GM12872 (cell line): Measurements from ENCODE around the gene ABHD17A.

Experiments used
- TF ChIP-seq, protein P1 (sequence below): IDR thresholded peaks from 3 replicates; pipeline ENCODE4 v1.5.1; 2011; ENCODE audit warnings: low read depth, mild to moderate bottlenecking, low read length, moderate library complexity; ENCODE audit not compliant: insufficient read depth

The ABHD17A gene

DNA sequence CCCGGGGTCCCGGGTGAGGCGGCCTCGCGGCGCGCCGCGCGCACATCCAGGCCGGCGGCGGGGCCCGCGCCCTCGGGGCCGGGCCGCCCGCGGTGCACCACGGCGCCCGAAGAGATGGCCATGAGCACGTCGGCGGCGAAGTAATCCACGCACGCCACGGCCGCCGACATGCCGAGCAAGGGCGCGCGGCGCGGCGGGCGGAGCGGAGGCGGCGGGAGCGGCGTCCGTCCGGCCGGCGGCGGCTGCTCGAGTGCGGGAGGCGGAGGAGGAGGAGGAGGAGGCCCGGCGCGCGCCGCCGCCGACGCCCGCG lies 22.0 kb downstream of the ABHD17A start, which contains the start of gene KLF16:
Gene KLF16 (minus strand): TSS at position 252 of the 310 bp plus-strand sequence. CDS start 82 bp downstream, at position 170.
- TF ChIP-seq, protein P1, sequence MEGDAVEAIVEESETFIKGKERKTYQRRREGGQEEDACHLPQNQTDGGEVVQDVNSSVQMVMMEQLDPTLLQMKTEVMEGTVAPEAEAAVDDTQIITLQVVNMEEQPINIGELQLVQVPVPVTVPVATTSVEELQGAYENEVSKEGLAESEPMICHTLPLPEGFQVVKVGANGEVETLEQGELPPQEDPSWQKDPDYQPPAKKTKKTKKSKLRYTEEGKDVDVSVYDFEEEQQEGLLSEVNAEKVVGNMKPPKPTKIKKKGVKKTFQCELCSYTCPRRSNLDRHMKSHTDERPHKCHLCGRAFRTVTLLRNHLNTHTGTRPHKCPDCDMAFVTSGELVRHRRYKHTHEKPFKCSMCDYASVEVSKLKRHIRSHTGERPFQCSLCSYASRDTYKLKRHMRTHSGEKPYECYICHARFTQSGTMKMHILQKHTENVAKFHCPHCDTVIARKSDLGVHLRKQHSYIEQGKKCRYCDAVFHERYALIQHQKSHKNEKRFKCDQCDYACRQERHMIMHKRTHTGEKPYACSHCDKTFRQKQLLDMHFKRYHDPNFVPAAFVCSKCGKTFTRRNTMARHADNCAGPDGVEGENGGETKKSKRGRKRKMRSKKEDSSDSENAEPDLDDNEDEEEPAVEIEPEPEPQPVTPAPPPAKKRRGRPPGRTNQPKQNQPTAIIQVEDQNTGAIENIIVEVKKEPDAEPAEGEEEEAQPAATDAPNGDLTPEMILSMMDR: no peak

- TF ChIP-seq, protein P1: no peak
These were observed 22.6 kb downstream of the ABHD17A start for GRCh38 chr19:1862424-1863327.

- TF ChIP-seq, protein P1: no peak
These were observed 23.2 kb downstream of the ABHD17A start for GRCh38 chr19:1862068-1862423.

GRCh38 chr19:1861599-1862031 lies 23.7 kb downstream of the ABHD17A start:
- TF ChIP-seq, protein P1: no peak

DNA sequence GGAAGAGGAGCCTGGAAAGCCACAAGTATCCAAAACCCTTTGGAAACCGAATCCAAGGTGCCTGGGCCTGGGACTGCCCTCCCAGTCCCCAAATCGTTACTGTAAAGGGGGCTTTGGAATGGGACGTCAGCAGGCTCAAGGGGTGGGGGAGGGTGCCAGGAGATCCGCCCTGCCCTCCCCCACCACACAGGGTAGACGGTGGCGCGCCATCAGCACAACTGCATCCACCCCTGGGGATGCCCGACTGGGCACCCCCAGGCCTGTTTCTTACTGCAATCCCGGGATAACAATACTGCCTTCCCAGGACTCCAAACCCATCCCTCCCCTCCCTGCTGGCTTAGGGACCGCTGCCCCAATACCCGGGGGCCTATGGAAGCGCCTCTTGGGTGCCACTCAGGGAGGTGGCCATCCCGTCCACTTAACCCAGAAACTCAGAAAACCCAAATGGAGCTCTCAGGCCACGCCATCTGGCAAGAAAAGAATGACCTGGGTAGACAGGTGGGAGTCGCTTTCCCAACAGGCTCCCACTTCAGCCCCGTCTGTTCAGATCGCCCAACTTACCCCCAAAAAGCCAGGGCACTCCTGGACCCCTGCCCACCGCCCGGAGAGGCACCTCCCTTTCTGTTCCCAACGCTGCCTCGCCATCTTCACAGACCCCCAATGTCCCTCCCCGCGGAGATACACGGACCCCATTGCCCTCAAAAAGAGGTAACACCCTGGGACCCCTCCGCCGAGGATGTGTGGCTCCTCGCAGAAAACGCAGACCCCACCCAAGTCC lies 24.3 kb downstream of the ABHD17A start:
- TF ChIP-seq, protein P1: no peak

DNA sequence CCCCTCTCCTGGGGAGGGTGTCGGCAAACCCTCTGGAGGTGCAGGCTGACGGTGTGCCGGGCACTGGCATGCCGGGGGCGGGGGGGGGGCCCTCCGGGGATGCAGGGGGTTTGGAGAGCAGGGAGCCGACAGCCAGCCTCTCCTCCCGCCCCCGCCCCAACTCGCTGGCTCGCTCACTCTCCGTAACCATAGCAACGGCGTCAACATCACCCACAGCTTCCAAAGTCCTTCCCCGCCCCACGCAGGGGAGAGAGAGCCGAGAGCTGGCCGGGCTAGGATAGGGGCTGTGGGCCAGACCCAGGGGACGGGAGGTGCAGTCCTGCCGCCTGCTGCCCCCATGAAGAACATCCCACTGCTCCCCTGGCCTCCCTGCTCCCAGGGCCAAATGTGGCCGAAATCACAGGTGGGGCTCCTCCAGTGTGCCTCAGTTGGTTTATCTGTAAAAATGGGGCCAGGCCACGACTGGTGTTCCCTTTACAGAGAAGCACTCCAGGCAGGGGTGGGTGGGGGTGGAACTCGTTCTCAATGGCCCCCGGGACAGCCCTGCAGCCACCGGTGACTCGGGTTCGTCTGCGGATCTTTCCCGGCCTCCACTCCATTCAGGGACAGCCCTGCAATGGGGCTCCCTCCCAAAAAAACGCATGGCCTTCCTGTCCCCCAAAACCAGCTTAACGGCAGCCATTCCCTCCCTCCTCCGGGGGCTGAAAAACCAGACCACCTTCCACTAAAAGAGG lies 25.1 kb downstream of the ABHD17A start:
- TF ChIP-seq, protein P1: no peak

- TF ChIP-seq, protein P1: no peak
These were observed 25.9 kb downstream of the ABHD17A start for GRCh38 chr19:1859331-1859781.
